ENCODE results near the gene AGTPBP1. TPM values are rescaled to one million over a fixed set of nuclear protein-coding genes. Genes with fewer than 3 reads are reported as not detected.

AGTPBP1 gene
- total RNA-seq, 2 experiments from 2014 or later = 43.9 to 46.4 TPM

DNA sequence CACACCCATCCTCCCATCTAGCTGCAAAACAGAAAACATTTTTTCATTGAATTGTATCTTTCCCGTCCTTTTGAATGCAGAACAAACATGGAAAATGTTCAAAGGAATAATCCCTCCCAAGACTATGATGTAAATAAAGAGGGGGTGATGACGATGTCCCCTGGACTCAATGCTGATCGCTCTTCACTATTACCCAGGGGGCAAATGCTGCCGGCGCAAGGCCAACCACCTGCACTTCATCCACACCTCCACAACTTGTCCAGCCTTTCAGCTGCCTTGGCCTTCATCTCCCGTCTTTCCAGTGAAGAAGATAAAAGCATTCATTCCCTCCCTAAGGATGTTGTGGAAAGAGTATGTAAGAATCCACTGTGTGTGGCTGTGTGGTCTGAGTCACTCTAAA, 240.3 kb downstream of the AGTPBP1 start:
- Mint-ChIP-seq H3K4me3 (no peak overlapping the region), H3K27me3 (peaks cover 1% of the 10 kb centered on the region), H3K36me3 (ENCODE audit: low read depth) (no peaks in the 10 kb centered on the region), H3K27ac (no peak overlapping the region), H3K4me1 (ENCODE audit: low read depth) (no peaks in the 10 kb centered on the region), H3K9me3 (peaks cover 5% of the 10 kb centered on the region)
- CTCF ChIA-PET = no interaction called here
- POLR2A ChIA-PET = no interaction called here
- intact Hi-C loops (cut with micrococcal nuclease) = no loop called here
- no peak for DNase-seq
- no peak for ATAC-seq
- TF ChIP-seq, protein P1, sequence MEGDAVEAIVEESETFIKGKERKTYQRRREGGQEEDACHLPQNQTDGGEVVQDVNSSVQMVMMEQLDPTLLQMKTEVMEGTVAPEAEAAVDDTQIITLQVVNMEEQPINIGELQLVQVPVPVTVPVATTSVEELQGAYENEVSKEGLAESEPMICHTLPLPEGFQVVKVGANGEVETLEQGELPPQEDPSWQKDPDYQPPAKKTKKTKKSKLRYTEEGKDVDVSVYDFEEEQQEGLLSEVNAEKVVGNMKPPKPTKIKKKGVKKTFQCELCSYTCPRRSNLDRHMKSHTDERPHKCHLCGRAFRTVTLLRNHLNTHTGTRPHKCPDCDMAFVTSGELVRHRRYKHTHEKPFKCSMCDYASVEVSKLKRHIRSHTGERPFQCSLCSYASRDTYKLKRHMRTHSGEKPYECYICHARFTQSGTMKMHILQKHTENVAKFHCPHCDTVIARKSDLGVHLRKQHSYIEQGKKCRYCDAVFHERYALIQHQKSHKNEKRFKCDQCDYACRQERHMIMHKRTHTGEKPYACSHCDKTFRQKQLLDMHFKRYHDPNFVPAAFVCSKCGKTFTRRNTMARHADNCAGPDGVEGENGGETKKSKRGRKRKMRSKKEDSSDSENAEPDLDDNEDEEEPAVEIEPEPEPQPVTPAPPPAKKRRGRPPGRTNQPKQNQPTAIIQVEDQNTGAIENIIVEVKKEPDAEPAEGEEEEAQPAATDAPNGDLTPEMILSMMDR (IDR thresholded peaks at IDR 0.05) = no peak

Other genes with a start within 250 kb of the AGTPBP1 start
- 10 to 100 TPM; 25.5 to 26.3 TPM for gene NAA35, start 199.2 kb upstream of the AGTPBP1 start, total RNA-seq

Data from activated CD8-positive, alpha-beta T cell treated with anti-CD3 and anti-CD28 coated beads for 36 hours (primary cell).